Fibroblast of pulmonary artery (primary cell): ENCODE results near the gene KCNAB2.
"Not testable (repeated sequence)": the region's sequence is repeated elsewhere in the genome, so short reads cannot be mapped to it uniquely, and the experiment has no call there.

Source experiments
- DNase-seq: peaks from one replicate; pipeline ENCODE4 v3.0.0-alpha.2; 2010; ENCODE audit warnings: low read depth
- H3K4me3 ChIP-seq: replicated peaks from 2 replicates; pipeline ENCODE4 v1.5.1; 2011; ENCODE audit warnings: low read depth, mild to moderate bottlenecking, control low read depth, low read length, moderate library complexity
- TF ChIP-seq, protein P1 (sequence below): IDR thresholded peaks from 2 replicates; pipeline ENCODE4 v1.5.1; 2011; ENCODE audit warnings: mild to moderate bottlenecking, control low read depth, low read length, inconsistent platforms; ENCODE audit errors: missing control alignments

KCNAB2 gene

DNA sequence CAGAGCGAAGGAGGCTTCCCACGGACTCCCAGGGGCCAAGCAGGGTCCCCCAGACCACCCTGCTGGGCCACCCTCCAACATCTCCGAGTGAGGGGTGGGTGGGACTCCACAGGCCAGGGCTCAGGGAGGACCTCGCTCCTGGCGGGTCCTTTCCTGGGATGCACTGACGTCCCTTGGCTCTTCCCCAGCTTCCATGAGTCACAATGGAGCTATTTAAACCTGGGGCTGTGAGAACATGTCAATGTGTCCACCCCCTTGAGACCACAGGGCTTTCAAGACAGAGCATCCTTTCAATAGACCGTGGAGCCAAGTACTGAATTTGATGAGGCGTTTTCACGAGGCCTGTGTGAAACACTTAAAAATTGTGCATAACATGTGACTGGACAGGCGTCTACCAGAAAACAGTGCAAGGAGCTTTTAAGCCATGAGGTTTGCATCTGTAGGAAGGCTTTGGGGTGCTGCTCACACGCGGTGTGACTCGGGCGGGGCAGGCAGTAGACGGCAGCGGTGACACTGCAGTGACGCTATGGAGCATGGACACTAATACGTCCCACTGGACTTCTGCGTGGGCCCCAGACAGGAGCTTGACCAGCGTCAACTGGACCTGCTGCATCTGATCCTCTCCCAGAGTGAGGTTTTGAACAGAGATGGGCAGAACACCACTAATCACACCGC, 29.4 kb upstream of the KCNAB2 start:
- TF ChIP-seq, protein P1, sequence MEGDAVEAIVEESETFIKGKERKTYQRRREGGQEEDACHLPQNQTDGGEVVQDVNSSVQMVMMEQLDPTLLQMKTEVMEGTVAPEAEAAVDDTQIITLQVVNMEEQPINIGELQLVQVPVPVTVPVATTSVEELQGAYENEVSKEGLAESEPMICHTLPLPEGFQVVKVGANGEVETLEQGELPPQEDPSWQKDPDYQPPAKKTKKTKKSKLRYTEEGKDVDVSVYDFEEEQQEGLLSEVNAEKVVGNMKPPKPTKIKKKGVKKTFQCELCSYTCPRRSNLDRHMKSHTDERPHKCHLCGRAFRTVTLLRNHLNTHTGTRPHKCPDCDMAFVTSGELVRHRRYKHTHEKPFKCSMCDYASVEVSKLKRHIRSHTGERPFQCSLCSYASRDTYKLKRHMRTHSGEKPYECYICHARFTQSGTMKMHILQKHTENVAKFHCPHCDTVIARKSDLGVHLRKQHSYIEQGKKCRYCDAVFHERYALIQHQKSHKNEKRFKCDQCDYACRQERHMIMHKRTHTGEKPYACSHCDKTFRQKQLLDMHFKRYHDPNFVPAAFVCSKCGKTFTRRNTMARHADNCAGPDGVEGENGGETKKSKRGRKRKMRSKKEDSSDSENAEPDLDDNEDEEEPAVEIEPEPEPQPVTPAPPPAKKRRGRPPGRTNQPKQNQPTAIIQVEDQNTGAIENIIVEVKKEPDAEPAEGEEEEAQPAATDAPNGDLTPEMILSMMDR = no peak
- no peak overlapping the region for H3K4me3 ChIP-seq
- peak; percentile 44 for DNase-seq

DNA sequence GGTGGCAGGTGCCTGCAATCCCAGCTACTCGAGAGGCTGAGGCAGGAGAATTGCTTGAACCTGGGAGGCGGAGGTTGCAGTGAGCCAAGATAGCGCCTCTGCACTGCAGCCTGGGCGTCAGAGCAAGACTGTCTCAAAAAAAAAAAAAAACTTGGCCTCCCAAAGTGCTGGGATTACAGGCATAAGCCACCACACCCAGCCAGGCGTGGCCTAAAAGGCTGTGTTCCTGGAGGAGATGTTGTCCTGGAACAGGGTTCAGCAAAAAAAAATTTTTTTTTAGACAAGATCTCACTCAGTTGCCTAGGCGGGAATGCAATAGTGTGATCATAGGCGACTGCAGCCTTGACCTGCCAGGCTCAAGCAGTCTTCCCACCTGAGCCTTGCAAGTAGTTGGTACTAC, 28.0 kb upstream of the KCNAB2 start:
- not testable (repeated sequence) for DNase-seq, H3K4me3 ChIP-seq

DNA sequence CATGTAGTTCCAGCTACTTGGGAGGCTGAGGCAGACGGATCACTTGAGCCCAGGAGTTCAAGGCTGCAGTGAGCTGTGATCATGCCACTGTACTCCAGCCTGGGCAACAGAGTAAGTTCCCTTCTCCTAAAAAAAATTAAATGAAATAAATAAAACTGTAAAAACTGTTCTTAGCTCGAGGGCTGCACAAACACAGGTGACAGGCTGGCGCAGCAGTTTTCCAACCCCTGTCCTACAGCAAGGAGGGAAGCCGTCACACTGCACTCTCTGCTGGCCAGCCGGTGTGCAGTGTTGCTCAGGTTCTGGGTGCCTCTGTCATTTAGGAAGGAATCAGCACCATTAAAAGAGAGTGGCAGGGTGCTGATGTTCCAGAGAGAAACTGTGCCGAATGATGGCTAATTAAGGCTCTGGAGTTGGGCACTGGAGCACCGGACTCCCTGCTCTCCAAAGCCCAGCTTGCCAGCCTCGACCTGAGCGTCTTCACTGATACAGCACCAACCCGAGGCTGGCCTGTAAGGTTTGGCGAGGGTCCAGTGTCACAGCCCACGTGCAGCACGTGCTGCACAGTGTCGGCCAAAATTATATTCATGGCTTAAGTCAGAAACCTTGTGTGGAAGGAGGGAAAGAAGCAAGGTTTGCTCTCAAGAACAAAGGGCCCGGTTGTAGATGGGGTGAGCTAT, 26.4 kb upstream of the KCNAB2 start:
- TF ChIP-seq, protein P1 = no peak
- DNase-seq = no peak
- no peak overlapping the region for H3K4me3 ChIP-seq

DNA sequence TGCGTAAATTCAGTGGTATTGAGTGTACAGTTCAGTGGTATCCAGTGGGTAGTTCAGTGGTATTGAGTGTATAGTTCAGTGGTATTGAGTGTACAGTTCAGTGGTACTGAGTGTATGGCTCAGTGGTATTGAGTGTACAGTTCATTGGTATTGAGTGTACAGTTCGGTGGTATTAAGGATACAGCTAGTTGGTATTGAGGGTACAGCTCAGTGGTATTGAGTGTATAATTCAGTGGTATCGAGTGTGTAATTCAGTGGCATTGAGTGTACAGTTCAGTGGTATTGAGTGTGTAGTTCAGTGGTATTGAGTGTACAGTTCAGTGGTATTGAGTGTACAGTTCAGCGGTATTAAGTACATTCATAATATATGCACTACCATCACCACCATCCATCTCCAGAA, 23.5 kb upstream of the KCNAB2 start:
- DNase-seq = no peak
- no peak overlapping the region for H3K4me3 ChIP-seq
- TF ChIP-seq, protein P1 = no peak

DNA sequence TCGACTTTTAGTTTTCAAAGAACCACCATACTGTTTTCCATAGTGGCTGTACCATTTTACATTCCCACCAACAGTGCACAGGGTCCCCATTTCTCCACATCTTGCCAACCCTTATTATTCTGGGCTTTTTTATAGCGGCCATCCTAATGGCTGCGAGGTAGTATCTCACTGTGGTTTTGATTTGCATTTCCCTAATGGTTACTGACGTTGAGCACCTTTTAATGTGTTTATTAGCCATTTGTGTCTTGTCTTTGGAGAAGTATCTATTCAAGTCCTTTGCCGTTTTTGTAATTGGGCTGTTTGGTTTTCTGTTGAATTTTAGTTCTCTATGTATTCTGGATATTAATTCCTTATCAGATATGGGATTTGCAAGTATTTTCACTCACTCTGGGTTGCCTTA, 22.3 kb upstream of the KCNAB2 start:
- H3K4me3 ChIP-seq = no peak overlapping the region
- no peak for DNase-seq
- TF ChIP-seq, protein P1 = no peak

DNA sequence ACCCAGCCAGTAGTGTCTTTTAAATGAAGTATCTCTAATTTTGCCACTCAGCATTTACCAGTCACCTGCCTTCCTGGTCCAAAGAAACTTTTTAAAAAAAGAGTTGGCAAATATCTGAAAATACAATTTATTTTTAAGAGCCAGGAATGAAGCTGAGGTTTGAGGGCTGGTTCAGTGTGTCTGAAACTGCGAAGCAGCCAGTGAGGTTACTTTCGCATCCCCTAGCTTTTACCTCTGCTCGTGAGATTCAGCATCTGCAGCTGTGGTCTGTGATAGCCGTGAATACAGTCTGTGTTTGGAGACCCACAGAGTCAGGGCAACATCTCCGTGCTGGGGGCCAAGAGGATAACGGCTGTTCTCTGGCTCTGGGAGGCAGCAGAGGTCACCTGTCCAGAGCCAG, 21.3 kb upstream of the KCNAB2 start:
- no peak for DNase-seq
- H3K4me3 ChIP-seq = no peak overlapping the region
- TF ChIP-seq, protein P1 = no peak

DNA sequence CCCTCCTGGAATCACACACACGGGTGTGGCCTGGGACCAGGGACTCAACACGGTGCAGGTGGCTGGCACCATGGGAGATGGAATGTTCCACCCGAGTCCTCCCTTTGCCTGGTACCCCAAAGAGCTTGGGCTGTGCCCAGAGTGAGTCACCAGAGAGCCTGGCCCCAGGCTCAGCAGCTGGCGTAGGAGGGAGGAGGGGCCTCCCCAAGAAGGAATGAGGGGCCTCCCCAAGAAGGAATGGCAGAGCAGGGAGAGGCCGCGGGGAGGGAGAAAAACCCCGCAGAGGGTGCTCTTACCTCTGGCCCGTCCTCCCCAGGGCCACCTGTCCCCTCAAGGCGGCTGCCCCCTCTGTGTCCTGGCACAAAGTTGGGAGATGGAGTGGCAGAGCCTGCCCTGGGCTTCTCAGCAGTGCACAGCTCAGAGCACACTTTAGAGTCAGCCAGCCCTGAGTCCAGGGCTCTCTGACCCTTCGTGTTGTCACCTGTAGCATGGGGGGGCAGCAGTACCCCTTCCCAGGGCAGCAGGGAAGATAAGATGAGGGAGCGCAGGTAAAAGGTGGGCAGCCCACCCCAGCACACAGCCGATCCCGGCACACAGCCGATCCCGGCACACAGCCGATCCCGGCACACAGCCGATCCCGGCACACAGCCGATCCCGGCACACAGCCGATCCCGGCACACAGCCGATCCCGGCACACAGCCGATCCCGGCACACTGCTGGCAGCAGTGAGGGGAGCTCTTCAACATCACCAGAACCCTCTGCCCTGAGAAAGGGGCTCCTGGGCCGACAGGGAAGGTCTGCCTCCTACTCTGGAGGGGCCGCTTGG, 20.2 kb upstream of the KCNAB2 start:
- TF ChIP-seq, protein P1 = no peak
- no peak for DNase-seq
- no peak overlapping the region for H3K4me3 ChIP-seq
